Lower leg skin (tissue), 3 donors: Measurements from ENCODE around the gene NCKIPSD.

Experiments
- POLR2A ChIP-seq, 2 donors: fragments of 450-650 bp; IDR thresholded peaks; one replicate each; pipeline ENCODE4 v1.6.1; 2016 to 2017; ENCODE audit warnings: antibody characterized with exemption in 2 of 2, mild to moderate bottlenecking in 1 of 2, moderate library complexity in 1 of 2
- TF ChIP-seq, protein P1 (sequence below), 3 donors: fragments of 450-650 bp; IDR thresholded peaks; one replicate each; pipeline ENCODE4 v1.5.1; 2016; ENCODE audit warnings: antibody characterized with exemption in 3 of 3, mild to moderate bottlenecking in 3 of 3, moderate library complexity in 2 of 3

GRCh38 chr3:48685293-48685602 lies 467 bp downstream of the NCKIPSD start:
- TF ChIP-seq, protein P1, sequence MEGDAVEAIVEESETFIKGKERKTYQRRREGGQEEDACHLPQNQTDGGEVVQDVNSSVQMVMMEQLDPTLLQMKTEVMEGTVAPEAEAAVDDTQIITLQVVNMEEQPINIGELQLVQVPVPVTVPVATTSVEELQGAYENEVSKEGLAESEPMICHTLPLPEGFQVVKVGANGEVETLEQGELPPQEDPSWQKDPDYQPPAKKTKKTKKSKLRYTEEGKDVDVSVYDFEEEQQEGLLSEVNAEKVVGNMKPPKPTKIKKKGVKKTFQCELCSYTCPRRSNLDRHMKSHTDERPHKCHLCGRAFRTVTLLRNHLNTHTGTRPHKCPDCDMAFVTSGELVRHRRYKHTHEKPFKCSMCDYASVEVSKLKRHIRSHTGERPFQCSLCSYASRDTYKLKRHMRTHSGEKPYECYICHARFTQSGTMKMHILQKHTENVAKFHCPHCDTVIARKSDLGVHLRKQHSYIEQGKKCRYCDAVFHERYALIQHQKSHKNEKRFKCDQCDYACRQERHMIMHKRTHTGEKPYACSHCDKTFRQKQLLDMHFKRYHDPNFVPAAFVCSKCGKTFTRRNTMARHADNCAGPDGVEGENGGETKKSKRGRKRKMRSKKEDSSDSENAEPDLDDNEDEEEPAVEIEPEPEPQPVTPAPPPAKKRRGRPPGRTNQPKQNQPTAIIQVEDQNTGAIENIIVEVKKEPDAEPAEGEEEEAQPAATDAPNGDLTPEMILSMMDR (IDR thresholded peaks at IDR 0.05): no peak
- no peak for TF ChIP-seq POLR2A (IDR thresholded peaks at IDR 0.05)
